Measurements from ENCODE around the gene GUCY2C.

The GUCY2C gene

DNA sequence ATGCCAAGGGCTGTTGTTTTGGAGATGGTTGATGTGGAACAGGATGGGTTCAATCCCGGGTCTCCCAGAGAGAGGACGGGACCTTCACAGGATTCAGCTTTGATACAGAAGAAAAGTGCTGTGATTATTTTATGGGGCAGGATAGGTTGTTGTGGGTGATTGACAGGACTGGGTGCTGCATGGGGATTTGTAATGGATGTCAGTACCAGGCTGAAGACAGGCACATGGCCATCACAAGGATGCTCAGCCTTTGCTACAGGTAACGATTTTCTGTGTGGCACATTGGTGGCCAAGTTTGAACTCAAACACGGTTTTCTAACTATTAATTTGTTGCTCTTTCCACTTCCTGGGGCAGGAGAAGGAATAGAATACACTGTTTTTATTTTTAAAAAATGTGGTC is 4.5 kb upstream of the GUCY2C start:
- no peak overlapping the region for H3K4me3 ChIP-seq (replicated peaks; ENCODE audit: insufficient read depth, low read length)
- no peaks in the 10 kb centered on the region for H3K27me3 ChIP-seq (ENCODE audit: insufficient read depth, poor library complexity, severe bottlenecking)
- TF ChIP-seq POLR2AphosphoS5 (IDR thresholded peaks at IDR 0.05; ENCODE audit: low read depth) = no peak
- no peak for TF ChIP-seq GABPA (IDR thresholded peaks at IDR 0.05; ENCODE audit: low read depth)
- no peak for TF ChIP-seq SPI1 (IDR thresholded peaks at IDR 0.05; ENCODE audit: borderline replicate concordance, low read depth)
- TF ChIP-seq, protein P1, sequence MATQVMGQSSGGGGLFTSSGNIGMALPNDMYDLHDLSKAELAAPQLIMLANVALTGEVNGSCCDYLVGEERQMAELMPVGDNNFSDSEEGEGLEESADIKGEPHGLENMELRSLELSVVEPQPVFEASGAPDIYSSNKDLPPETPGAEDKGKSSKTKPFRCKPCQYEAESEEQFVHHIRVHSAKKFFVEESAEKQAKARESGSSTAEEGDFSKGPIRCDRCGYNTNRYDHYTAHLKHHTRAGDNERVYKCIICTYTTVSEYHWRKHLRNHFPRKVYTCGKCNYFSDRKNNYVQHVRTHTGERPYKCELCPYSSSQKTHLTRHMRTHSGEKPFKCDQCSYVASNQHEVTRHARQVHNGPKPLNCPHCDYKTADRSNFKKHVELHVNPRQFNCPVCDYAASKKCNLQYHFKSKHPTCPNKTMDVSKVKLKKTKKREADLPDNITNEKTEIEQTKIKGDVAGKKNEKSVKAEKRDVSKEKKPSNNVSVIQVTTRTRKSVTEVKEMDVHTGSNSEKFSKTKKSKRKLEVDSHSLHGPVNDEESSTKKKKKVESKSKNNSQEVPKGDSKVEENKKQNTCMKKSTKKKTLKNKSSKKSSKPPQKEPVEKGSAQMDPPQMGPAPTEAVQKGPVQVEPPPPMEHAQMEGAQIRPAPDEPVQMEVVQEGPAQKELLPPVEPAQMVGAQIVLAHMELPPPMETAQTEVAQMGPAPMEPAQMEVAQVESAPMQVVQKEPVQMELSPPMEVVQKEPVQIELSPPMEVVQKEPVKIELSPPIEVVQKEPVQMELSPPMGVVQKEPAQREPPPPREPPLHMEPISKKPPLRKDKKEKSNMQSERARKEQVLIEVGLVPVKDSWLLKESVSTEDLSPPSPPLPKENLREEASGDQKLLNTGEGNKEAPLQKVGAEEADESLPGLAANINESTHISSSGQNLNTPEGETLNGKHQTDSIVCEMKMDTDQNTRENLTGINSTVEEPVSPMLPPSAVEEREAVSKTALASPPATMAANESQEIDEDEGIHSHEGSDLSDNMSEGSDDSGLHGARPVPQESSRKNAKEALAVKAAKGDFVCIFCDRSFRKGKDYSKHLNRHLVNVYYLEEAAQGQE (IDR thresholded peaks at IDR 0.05; ENCODE audit: insufficient replicate concordance, low read depth) = no peak
- DNase-seq (ENCODE audit: low read depth in 1 of 2, low spot score in 1 of 2) = no peak
- H3K27ac ChIP-seq (replicated peaks) = no peak overlapping the region

GRCh38 chr12:14699923-14700322 is 3.5 kb upstream of the GUCY2C start:
- Histone ChIP-seq H3K4me3 (replicated peaks; ENCODE audit: insufficient read depth, low read length) (no peak overlapping the region), H3K27ac (replicated peaks) (no peak overlapping the region), H3K27me3 (ENCODE audit: insufficient read depth, poor library complexity, severe bottlenecking) (no peaks in the 10 kb centered on the region)
- no peak for DNase-seq (ENCODE audit: low read depth in 1 of 2, low spot score in 1 of 2)
- TF ChIP-seq CTCF (IDR thresholded peaks at IDR 0.05; ENCODE audit: insufficient read depth, low read length) (no peak), GABPA (IDR thresholded peaks at IDR 0.05; ENCODE audit: low read depth) (no peak), SPI1 (IDR thresholded peaks at IDR 0.05; ENCODE audit: borderline replicate concordance, low read depth) (no peak), POLR2AphosphoS5 (IDR thresholded peaks at IDR 0.05; ENCODE audit: low read depth) (no peak)
- TF ChIP-seq, protein P1 (IDR thresholded peaks at IDR 0.05; ENCODE audit: insufficient replicate concordance, low read depth) = no peak

- H3K4me3 ChIP-seq (replicated peaks; ENCODE audit: insufficient read depth, low read length) = no peak overlapping the region
- no peaks in the 10 kb centered on the region for H3K27me3 ChIP-seq (ENCODE audit: insufficient read depth, poor library complexity, severe bottlenecking)
Observed at GRCh38 chr12:14698555-14698954, 2.2 kb upstream of the GUCY2C start.

More at GRCh38 chr12:14698555-14698954, 2.2 kb upstream of the GUCY2C start:
- TF ChIP-seq GABPA (IDR thresholded peaks at IDR 0.05; ENCODE audit: low read depth) (no peak), POLR2AphosphoS5 (IDR thresholded peaks at IDR 0.05; ENCODE audit: low read depth) (no peak), CTCF (IDR thresholded peaks at IDR 0.05; ENCODE audit: insufficient read depth, low read length) (no peak), SPI1 (IDR thresholded peaks at IDR 0.05; ENCODE audit: borderline replicate concordance, low read depth) (no peak)
- TF ChIP-seq, protein P1 (IDR thresholded peaks at IDR 0.05; ENCODE audit: insufficient replicate concordance, low read depth) = no peak
- H3K27ac ChIP-seq (replicated peaks) = no peak overlapping the region
- DNase-seq (ENCODE audit: low read depth in 1 of 2, low spot score in 1 of 2) = no peak
